Measurements from ENCODE around the gene BRPF1. TPM values are rescaled to one million over a fixed set of nuclear protein-coding genes. Genes with fewer than 3 reads are reported as not detected.
A peak's percentile ranks its signal among the peaks of the same experiment; 100 is the strongest.

Gene BRPF1
- polyA plus RNA-seq, 1 of the 3 experiments (the other 2 are of a cell fraction), result 13.0 TPM

GRCh38 chr3:9748031-9748430 is 16.5 kb downstream of the BRPF1 start:
- H3F3A ChIP-seq (replicated peaks; ENCODE audit: insufficient read depth), result peaks cover 32% of the 10 kb centered on the region
- no peaks in the 10 kb centered on the region for H4K20me1 ChIP-seq (ENCODE audit: insufficient read depth)
- H3K4me2 ChIP-seq, result no peak overlapping the region
- H3K4me1 ChIP-seq (ENCODE audit: control insufficient read depth in 1 of 2, insufficient read depth in 2 of 2, low read depth in 1 of 2, low read length in 1 of 2), result peaks cover 17 to 24% of the 10 kb centered on the region in 2 experiments
- DNase-seq, result no peak
- no peaks in the 10 kb centered on the region for H3K9me3 ChIP-seq
- 90% methylated on average over 2 of the region's 2 CpGs for WGBS (ENCODE audit: low lambda C conversion rate)
- TF ChIP-seq RCOR1 (IDR thresholded peaks at IDR 0.05; ENCODE audit: low read length) (no peak), FOXJ3 (CRISPR knock-in tag; IDR thresholded peaks at IDR 0.05) (no peak), ELF1 (IDR thresholded peaks at IDR 0.05) (no peak), MXI1 (IDR thresholded peaks at IDR 0.05; ENCODE audit: low read depth, low read length) (no peak), TEAD4 (IDR thresholded peaks at IDR 0.05; ENCODE audit: borderline replicate concordance, insufficient read depth) (no peak), NRF1 (IDR thresholded peaks at IDR 0.05; ENCODE audit: low read depth, low read length) (no peak), TAF1 (IDR thresholded peaks at IDR 0.05; ENCODE audit: borderline replicate concordance, low read depth, low read length) (no peak), IRF3 (IDR thresholded peaks at IDR 0.05; ENCODE audit: low read depth, low read length) (no peak), RAD21 (IDR thresholded peaks at IDR 0.05; ENCODE audit: low read length) (no peak), TCF12 (IDR thresholded peaks at IDR 0.05) (no peak), CHD2 (IDR thresholded peaks at IDR 0.05; ENCODE audit: low read length, partially characterized antibody) (no peak), YY1 (IDR thresholded peaks at IDR 0.05; ENCODE audit: low read depth) (no peak), NFIC (IDR thresholded peaks at IDR 0.05; ENCODE audit: borderline replicate concordance) (no peak), SMC3 (IDR thresholded peaks at IDR 0.05; ENCODE audit: low read depth, low read length) (no peak), EZH2phosphoT487 (IDR thresholded peaks at IDR 0.05; ENCODE audit: borderline replicate concordance, low read depth) (no peak)
- TF ChIP-seq, protein P1, sequence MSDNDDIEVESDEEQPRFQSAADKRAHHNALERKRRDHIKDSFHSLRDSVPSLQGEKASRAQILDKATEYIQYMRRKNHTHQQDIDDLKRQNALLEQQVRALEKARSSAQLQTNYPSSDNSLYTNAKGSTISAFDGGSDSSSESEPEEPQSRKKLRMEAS (IDR thresholded peaks at IDR 0.05; ENCODE audit: low read depth), result no peak
- no peak overlapping the region for H3K27ac ChIP-seq (ENCODE audit: low read depth in 2 of 2, low read length in 1 of 2)
- H3K36me3 ChIP-seq (replicated peaks in 1 of 2; ENCODE audit: control insufficient read depth in 1 of 2, insufficient read depth in 2 of 2, low read length in 1 of 2), result peaks cover 48 to 60% of the 10 kb centered on the region in 2 experiments
- H3K79me2 ChIP-seq (ENCODE audit: insufficient read depth), result peaks cover 31% of the 10 kb centered on the region
- H3K9ac ChIP-seq, result no peak overlapping the region
- ChIA-PET CTCF (no interaction called here), POLR2A (no interaction called here)
- no peaks in the 10 kb centered on the region for H3K27me3 ChIP-seq (ENCODE audit: insufficient read depth)
- H3K4me3 ChIP-seq (ENCODE audit: low read depth in 2 of 2, low read length in 1 of 2), result no peak overlapping the region
- no peak overlapping the region for H2AFZ ChIP-seq (ENCODE audit: low read depth)
- no peaks in the 10 kb centered on the region for H3K9me2 ChIP-seq

DNA sequence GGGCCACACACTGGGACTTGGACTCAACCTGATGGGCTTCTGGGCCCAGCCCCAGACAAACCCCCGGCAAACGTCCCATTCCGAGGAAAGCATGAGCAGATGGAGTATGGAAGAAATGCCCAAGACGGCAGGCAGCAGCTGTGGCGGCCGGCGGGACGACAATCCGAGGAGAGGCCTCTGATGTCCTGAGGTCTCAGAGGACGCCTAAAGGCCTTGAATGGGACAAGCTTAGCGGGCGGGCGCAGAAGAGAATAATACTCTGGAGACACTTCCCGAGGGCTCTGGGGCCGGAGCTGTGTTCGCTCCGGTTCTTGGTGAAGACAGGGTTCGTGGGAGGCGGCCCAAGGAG is 17.7 kb downstream of the BRPF1 start:
- ChIA-PET CTCF (interaction anchor here (0.8 to 1.3 kb wide), 5 partner anchors 16 to 396 kb away, joined by 3 to 5 read pairs (median 3); partner anchors contain the start of gene BRPF1), POLR2A (interaction anchor here (0.6 to 3.3 kb wide), 14 partner anchors 11 to 386 kb away, joined by 3 to 22 read pairs (median 4); partner anchors contain the start of genes ARPC4, BRPF1, CAMK1 and MTMR14)
- H3K79me2 ChIP-seq (ENCODE audit: insufficient read depth), result peaks cover 31% of the 10 kb centered on the region
- no peaks in the 10 kb centered on the region for H3K9me3 ChIP-seq
- H4K20me1 ChIP-seq (ENCODE audit: insufficient read depth), result no peaks in the 10 kb centered on the region
- TF ChIP-seq IRF3 (IDR thresholded peaks at IDR 0.05; ENCODE audit: low read depth, low read length) (no peak), YY1 (IDR thresholded peaks at IDR 0.05; ENCODE audit: low read depth) (no peak), MXI1 (IDR thresholded peaks at IDR 0.05; ENCODE audit: low read depth, low read length) (no peak), RCOR1 (IDR thresholded peaks at IDR 0.05; ENCODE audit: low read length) (no peak), FOSL2 (IDR thresholded peaks at IDR 0.05; ENCODE audit: borderline replicate concordance, low read depth) (no peak), MEF2A (IDR thresholded peaks at IDR 0.05; ENCODE audit: borderline replicate concordance, low read depth) (no peak), RFX5 (IDR thresholded peaks at IDR 0.05; ENCODE audit: low read length) (no peak), GABPA (IDR thresholded peaks at IDR 0.05; ENCODE audit: low read depth) (no peak), ELF1 (IDR thresholded peaks at IDR 0.05) (no peak), PBX3 (IDR thresholded peaks at IDR 0.05) (no peak)
- TF ChIP-seq, protein P2, sequence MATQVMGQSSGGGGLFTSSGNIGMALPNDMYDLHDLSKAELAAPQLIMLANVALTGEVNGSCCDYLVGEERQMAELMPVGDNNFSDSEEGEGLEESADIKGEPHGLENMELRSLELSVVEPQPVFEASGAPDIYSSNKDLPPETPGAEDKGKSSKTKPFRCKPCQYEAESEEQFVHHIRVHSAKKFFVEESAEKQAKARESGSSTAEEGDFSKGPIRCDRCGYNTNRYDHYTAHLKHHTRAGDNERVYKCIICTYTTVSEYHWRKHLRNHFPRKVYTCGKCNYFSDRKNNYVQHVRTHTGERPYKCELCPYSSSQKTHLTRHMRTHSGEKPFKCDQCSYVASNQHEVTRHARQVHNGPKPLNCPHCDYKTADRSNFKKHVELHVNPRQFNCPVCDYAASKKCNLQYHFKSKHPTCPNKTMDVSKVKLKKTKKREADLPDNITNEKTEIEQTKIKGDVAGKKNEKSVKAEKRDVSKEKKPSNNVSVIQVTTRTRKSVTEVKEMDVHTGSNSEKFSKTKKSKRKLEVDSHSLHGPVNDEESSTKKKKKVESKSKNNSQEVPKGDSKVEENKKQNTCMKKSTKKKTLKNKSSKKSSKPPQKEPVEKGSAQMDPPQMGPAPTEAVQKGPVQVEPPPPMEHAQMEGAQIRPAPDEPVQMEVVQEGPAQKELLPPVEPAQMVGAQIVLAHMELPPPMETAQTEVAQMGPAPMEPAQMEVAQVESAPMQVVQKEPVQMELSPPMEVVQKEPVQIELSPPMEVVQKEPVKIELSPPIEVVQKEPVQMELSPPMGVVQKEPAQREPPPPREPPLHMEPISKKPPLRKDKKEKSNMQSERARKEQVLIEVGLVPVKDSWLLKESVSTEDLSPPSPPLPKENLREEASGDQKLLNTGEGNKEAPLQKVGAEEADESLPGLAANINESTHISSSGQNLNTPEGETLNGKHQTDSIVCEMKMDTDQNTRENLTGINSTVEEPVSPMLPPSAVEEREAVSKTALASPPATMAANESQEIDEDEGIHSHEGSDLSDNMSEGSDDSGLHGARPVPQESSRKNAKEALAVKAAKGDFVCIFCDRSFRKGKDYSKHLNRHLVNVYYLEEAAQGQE (IDR thresholded peaks at IDR 0.05; ENCODE audit: low read depth, low read length), result no peak
- peak overlapping the region; percentile 93 to 98 for H3K27ac ChIP-seq (ENCODE audit: low read depth in 2 of 2, low read length in 1 of 2)
- H3K9me2 ChIP-seq, result no peaks in the 10 kb centered on the region
- DNase-seq, result no peak
- peak overlapping the region; percentile 90 for H2AFZ ChIP-seq (ENCODE audit: low read depth)
- H3K4me3 ChIP-seq (ENCODE audit: low read depth in 2 of 2, low read length in 1 of 2), result peak overlapping the region; percentile 79 to 99
- no peaks in the 10 kb centered on the region for H3K27me3 ChIP-seq (ENCODE audit: insufficient read depth)
- 14% methylated on average over 19 of the region's 19 CpGs for WGBS (ENCODE audit: low lambda C conversion rate)
- H3K4me1 ChIP-seq (ENCODE audit: control insufficient read depth in 1 of 2, insufficient read depth in 2 of 2, low read depth in 1 of 2, low read length in 1 of 2), result peaks cover 17 to 24% of the 10 kb centered on the region in 2 experiments
- H3K4me2 ChIP-seq, result peak overlapping the region; percentile 97
- H3K36me3 ChIP-seq (replicated peaks in 1 of 2; ENCODE audit: control insufficient read depth in 1 of 2, insufficient read depth in 2 of 2, low read length in 1 of 2), result peaks cover 41 to 50% of the 10 kb centered on the region in 2 experiments
- H3F3A ChIP-seq (replicated peaks; ENCODE audit: insufficient read depth), result peaks cover 32% of the 10 kb centered on the region
- H3K9ac ChIP-seq, result peak overlapping the region; percentile 74
